ENCODE results near the gene ZC3H13. TPM values are rescaled to one million over a fixed set of nuclear protein-coding genes. Genes with fewer than 3 reads are reported as not detected.
A peak's percentile ranks its signal among the peaks of the same experiment; 100 is the strongest.

Gene ZC3H13
- total RNA-seq, 4 donors from 2014 or later: 26.9 to 41.4 (median 36.0) TPM

- Histone ChIP-seq H3K27me3 (no peaks in the 10 kb centered on the region), H3K27ac (peak overlapping the region in 2 of 3 donors; percentile 18 to 29), H3K36me3 (peaks cover 0 to 11% of the 10 kb centered on the region in 2 donors), H3K4me3 (replicated peaks in 1 of 3) (no peak overlapping the region), H3K4me1 (peaks cover 3 to 5% of the 10 kb centered on the region in 2 donors), H3K9me3 (no peaks in the 10 kb centered on the region)
- no peak for TF ChIP-seq POLR2A (IDR thresholded peaks at IDR 0.05)
- TF ChIP-seq, protein P1, sequence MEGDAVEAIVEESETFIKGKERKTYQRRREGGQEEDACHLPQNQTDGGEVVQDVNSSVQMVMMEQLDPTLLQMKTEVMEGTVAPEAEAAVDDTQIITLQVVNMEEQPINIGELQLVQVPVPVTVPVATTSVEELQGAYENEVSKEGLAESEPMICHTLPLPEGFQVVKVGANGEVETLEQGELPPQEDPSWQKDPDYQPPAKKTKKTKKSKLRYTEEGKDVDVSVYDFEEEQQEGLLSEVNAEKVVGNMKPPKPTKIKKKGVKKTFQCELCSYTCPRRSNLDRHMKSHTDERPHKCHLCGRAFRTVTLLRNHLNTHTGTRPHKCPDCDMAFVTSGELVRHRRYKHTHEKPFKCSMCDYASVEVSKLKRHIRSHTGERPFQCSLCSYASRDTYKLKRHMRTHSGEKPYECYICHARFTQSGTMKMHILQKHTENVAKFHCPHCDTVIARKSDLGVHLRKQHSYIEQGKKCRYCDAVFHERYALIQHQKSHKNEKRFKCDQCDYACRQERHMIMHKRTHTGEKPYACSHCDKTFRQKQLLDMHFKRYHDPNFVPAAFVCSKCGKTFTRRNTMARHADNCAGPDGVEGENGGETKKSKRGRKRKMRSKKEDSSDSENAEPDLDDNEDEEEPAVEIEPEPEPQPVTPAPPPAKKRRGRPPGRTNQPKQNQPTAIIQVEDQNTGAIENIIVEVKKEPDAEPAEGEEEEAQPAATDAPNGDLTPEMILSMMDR (IDR thresholded peaks at IDR 0.05): no peak
- 90 to 93% methylated on average over 6 of the region's 6 CpGs for WGBS, 2 donors
- no peak for DNase-seq
- intact Hi-C loops (cut with DNase I): no loop called here
Measured at GRCh38 chr13:46006688-46007452, 45.7 kb downstream of the ZC3H13 start.

GRCh38 chr13:46004491-46004890 lies 48.1 kb downstream of the ZC3H13 start:
- H3K27ac ChIP-seq: no peak overlapping the region
- no peak for TF ChIP-seq POLR2A (IDR thresholded peaks at IDR 0.05)
- TF ChIP-seq, protein P1 (IDR thresholded peaks at IDR 0.05): no peak
- H3K9me3 ChIP-seq: no peaks in the 10 kb centered on the region
- intact Hi-C loops (cut with DNase I): no loop called here
- H3K4me3 ChIP-seq (replicated peaks in 1 of 3): no peak overlapping the region
- whole genome bisulfite sequencing, 2 donors: 97 to 100% methylated on average over 1 of the region's 1 CpG
- no peaks in the 10 kb centered on the region for H3K27me3 ChIP-seq
- no peak for DNase-seq
- peaks cover 5 to 7% of the 10 kb centered on the region in 2 donors for H3K36me3 ChIP-seq
- peaks cover 3 to 5% of the 10 kb centered on the region in 2 donors for H3K4me1 ChIP-seq

DNA sequence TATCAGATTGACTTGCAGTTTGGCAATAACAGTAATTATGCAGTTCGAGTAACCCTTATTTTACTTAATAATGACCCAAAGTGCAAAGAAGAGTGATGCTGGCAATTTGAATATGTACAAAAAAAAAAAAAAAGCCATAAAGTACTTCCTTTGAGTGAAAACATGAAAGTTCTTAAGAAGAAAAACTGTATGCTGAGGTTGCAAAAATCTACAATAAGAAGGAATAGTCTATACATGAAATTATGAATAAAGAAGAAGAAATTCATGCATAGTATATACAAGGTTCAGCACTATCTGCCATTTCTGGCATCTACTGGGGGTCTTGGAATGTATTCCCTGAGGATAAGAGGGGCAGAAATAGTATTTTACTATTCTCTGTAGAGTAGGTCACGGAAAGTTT lies 55.9 kb downstream of the ZC3H13 start:
- no peak overlapping the region for H3K27ac ChIP-seq
- no peaks in the 10 kb centered on the region for H3K9me3 ChIP-seq
- H3K4me3 ChIP-seq (replicated peaks in 1 of 3): no peak overlapping the region
- no peaks in the 10 kb centered on the region for H3K27me3 ChIP-seq
- 88 to 93% methylated on average over 2 of the region's 2 CpGs for WGBS, 2 donors
- no peak for DNase-seq
- intact Hi-C loops (cut with DNase I): no loop called here
- peaks cover 0 to 16% of the 10 kb centered on the region in 2 donors for H3K4me1 ChIP-seq
- H3K36me3 ChIP-seq: peaks cover 5 to 7% of the 10 kb centered on the region in 2 donors
- TF ChIP-seq, protein P1 (IDR thresholded peaks at IDR 0.05): no peak
- no peak for TF ChIP-seq POLR2A (IDR thresholded peaks at IDR 0.05)

- DNase-seq: no peak
- H3K4me1 ChIP-seq: peaks cover 0 to 16% of the 10 kb centered on the region in 2 donors
- no peak for TF ChIP-seq POLR2A (IDR thresholded peaks at IDR 0.05)
- TF ChIP-seq, protein P1 (IDR thresholded peaks at IDR 0.05): no peak
- intact Hi-C loops (cut with DNase I): no loop called here
- H3K27me3 ChIP-seq: no peaks in the 10 kb centered on the region
- WGBS, 2 donors: 95 to 98% methylated on average over 1 of the region's 1 CpG
- peaks cover 2 to 3% of the 10 kb centered on the region in 2 donors for H3K36me3 ChIP-seq
- H3K9me3 ChIP-seq: no peaks in the 10 kb centered on the region
- H3K4me3 ChIP-seq (replicated peaks in 1 of 3): no peak overlapping the region
- H3K27ac ChIP-seq: no peak overlapping the region
Measured at GRCh38 chr13:45995245-45995644, 57.3 kb downstream of the ZC3H13 start.

DNA sequence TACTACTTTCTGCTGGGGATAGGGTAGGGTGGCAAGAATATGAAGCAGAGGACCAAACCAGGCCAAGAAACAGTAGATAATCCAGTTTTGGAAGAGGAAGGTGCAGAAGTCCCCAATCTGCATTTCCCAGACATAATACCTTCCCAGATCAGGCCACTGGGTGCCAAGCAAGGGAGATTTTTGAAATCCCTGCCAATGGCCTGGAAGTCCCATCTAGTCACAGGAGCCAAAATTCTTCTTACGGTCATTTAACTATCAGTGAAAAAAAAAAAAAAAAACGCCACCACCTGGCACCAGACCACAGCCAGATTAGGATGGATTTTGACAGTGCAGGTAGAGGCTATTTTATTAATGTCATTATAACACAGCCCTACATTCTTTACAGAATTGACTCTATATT lies 57.8 kb downstream of the ZC3H13 start:
- Histone ChIP-seq H3K4me3 (replicated peaks in 1 of 3) (no peak overlapping the region), H3K27me3 (no peaks in the 10 kb centered on the region), H3K9me3 (no peaks in the 10 kb centered on the region), H3K27ac (no peak overlapping the region), H3K4me1 (peaks cover 0 to 16% of the 10 kb centered on the region in 2 donors), H3K36me3 (no peaks in the 10 kb centered on the region)
- peak in 1 of 2 donors; percentile 7 for DNase-seq
- intact Hi-C loops (cut with DNase I): no loop called here
- no peak for TF ChIP-seq POLR2A (IDR thresholded peaks at IDR 0.05)
- TF ChIP-seq, protein P1 (IDR thresholded peaks at IDR 0.05): no peak
- WGBS, 2 donors: 70 to 74% methylated on average over 2 of the region's 2 CpGs

All from thyroid gland (tissue), 4 donors.